HepG2 (cell line): ENCODE data around the gene CLDN14. TPM values are rescaled to one million over a fixed set of nuclear protein-coding genes. Genes with fewer than 3 reads are reported as not detected.
A peak's percentile ranks its signal among the peaks of the same experiment; 100 is the strongest.

Source experiments
- ATAC-seq: fragments of 200-7000 bp; cut with Tn5 transposase; 3 replicates; pipeline ENCODE4 v1.9.1; 2020; ENCODE audit warnings: mild to moderate bottlenecking, moderate library complexity
- BruUV-seq: library from RNA; stranded (reverse); fragments of 400-500 nt; replicated peaks from 2 replicates; lab custom pipeline; 2021; lab: Mats Ljungman, UMichigan
- CTCF ChIA-PET: fragments of 300-600 bp; formaldehyde crosslinking; extraction: SDS; loops from one replicate; lab custom pipeline; 2021; ENCODE audit warnings: low total read pairs, inconsistent platforms, low intra/inter-chr PET ratio; lab: Yijun Ruan, JAX
- POLR2A ChIA-PET: fragments of 350-600 bp; sonication (Branson Sonifier 250); formaldehyde crosslinking; loops from one replicate; lab custom pipeline; 2020; ENCODE audit warnings: antibody characterized with exemption, inconsistent platforms; lab: Yijun Ruan, JAX
- DNase-seq: peaks from one replicate; pipeline ENCODE4 v3.0.0-alpha.2; 2015; ENCODE audit warnings: low spot score
- FAIRE-seq: peaks from 3 replicates; lab custom pipeline; 2011; peaks lifted over from hg19 to GRCh38; lab: Jason Lieb, UNC
- H2AFZ ChIP-seq: one replicate; pipeline ENCODE4 v1.6.1; 2011; ENCODE audit warnings: low read length, inconsistent platforms
- H3K27ac ChIP-seq: fragments of 300-600 bp; 3 replicates; pipeline ENCODE4 v1.8.0; 2011; ENCODE audit warnings: mixed run types, mild to moderate bottlenecking, mixed read lengths, low read length, inconsistent platforms; ENCODE audit not compliant: insufficient read depth; ENCODE audit errors: extremely low read length
- H3K27me3 ChIP-seq, 2 experiments: fragments of 200-600 bp in 1 of 2; 2 replicates in 1 of 2; 3 replicates in 1 of 2; pipeline versions ENCODE4 v1.6.0 to v1.8.0; 2011; ENCODE audit warnings: low read length in 2 of 2, mild to moderate bottlenecking in 2 of 2, moderate library complexity in 2 of 2, inconsistent platforms in 1 of 2; ENCODE audit not compliant: insufficient read depth in 2 of 2, control insufficient read depth in 1 of 2
- H3K36me3 ChIP-seq, 2 experiments: fragments of 200-600 bp in 1 of 2; replicated peaks in 1 of 2; 2 replicates in 1 of 2; 3 replicates in 1 of 2; pipeline versions ENCODE4 v1.5.1 to v1.8.0; 2011; ENCODE audit warnings: low read length in 2 of 2, inconsistent platforms in 1 of 2; ENCODE audit not compliant: insufficient read depth in 2 of 2, control insufficient read depth in 1 of 2
- H3K4me1 ChIP-seq: 2 replicates; pipeline ENCODE4 v1.5.1; 2012; ENCODE audit warnings: low read length, inconsistent platforms; ENCODE audit not compliant: insufficient read depth
- H3K4me2 ChIP-seq: 2 replicates; pipeline ENCODE4 v1.6.0; 2011; ENCODE audit warnings: low read depth, low read length, inconsistent platforms
- H3K4me3 ChIP-seq, 3 experiments: fragments of 200-600 bp in 1 of 3; sonication (generic), shearing (Covaris generic) in 1 of 3; replicated peaks in 1 of 3; 2 replicates each; pipeline ENCODE4 v1.5.1; 2011 to 2016; ENCODE audit warnings: low read length in 3 of 3, inconsistent platforms in 2 of 3, low read depth in 2 of 3, mild to moderate bottlenecking in 2 of 3, control low read depth in 1 of 3, mixed read lengths in 1 of 3; ENCODE audit not compliant: insufficient read depth in 1 of 3
- H3K79me2 ChIP-seq: one replicate; pipeline ENCODE4 v1.6.1; 2011; ENCODE audit warnings: low read length, inconsistent platforms; ENCODE audit not compliant: insufficient read depth
- H3K9ac ChIP-seq: 2 replicates; pipeline ENCODE4 v1.6.0; 2011; ENCODE audit warnings: mild to moderate bottlenecking, low read depth, low read length, inconsistent platforms; ENCODE audit not compliant: insufficient read depth
- H3K9me3 ChIP-seq: 2 replicates; pipeline ENCODE4 v1.5.1; 2012; ENCODE audit warnings: mild to moderate bottlenecking, low read length
- H4K20me1 ChIP-seq: 2 replicates; pipeline ENCODE4 v1.6.0; 2011; ENCODE audit warnings: inconsistent platforms, mild to moderate bottlenecking, low read length, moderate library complexity; ENCODE audit not compliant: insufficient read depth
- CBX5 ChIP-seq: sonication (generic); formaldehyde crosslinking; IDR thresholded peaks from 2 replicates; pipeline ENCODE4 v1.4.0; 2020; ENCODE audit warnings: missing genetic modification reagents, borderline replicate concordance
- CENPT ChIP-seq: sonication (generic); formaldehyde crosslinking; IDR thresholded peaks from 2 replicates; pipeline ENCODE4 v1.8.0; 2022; ENCODE audit warnings: low read depth, mild to moderate bottlenecking, moderate library complexity, missing genetic modification reagents
- HES4 ChIP-seq: sonication (generic); formaldehyde crosslinking; IDR thresholded peaks from 2 replicates; pipeline ENCODE4 v1.9.0; 2021; ENCODE audit warnings: mild to moderate bottlenecking, missing genetic modification reagents, borderline replicate concordance
- HOXA9 ChIP-seq: sonication (generic); formaldehyde crosslinking; IDR thresholded peaks from 2 replicates; pipeline ENCODE4 v1.8.1; 2022; ENCODE audit warnings: missing genetic modification reagents, mild to moderate bottlenecking, moderate library complexity, borderline replicate concordance
- KDM6A ChIP-seq: IDR thresholded peaks from 2 replicates; pipeline ENCODE4 v1.6.1; 2016; ENCODE audit warnings: low read depth
- KLF6 ChIP-seq: IDR thresholded peaks from 2 replicates; pipeline ENCODE4 v1.8.0; 2016; ENCODE audit warnings: missing biosample characterization, missing genetic modification reagents
- MYC ChIP-seq: sonication (generic); formaldehyde crosslinking; IDR thresholded peaks from 2 replicates; pipeline ENCODE4 v1.9.0; 2021; ENCODE audit warnings: missing genetic modification reagents, borderline replicate concordance
- NCOA5 ChIP-seq: sonication (generic); formaldehyde crosslinking; IDR thresholded peaks from 2 replicates; pipeline ENCODE4 v1.4.0; 2020; ENCODE audit warnings: missing genetic modification reagents
- PHF8 ChIP-seq: sonication (generic); formaldehyde crosslinking; IDR thresholded peaks from 2 replicates; pipeline ENCODE4 v1.5.0; 2020; ENCODE audit warnings: missing genetic modification reagents
- ZNF3 ChIP-seq: IDR thresholded peaks from 2 replicates; pipeline ENCODE4 v1.7.0; 2017; ENCODE audit warnings: inconsistent platforms
- ZNF570 ChIP-seq: sonication (generic); formaldehyde crosslinking; IDR thresholded peaks from 2 replicates; pipeline ENCODE4 v1.4.0; 2020; ENCODE audit warnings: mild to moderate bottlenecking, missing genetic modification reagents, borderline replicate concordance
- ZNF652 ChIP-seq: IDR thresholded peaks from 2 replicates; pipeline ENCODE4 v1.6.1; 2016; ENCODE audit warnings: low read depth, borderline replicate concordance
- ZNF879 ChIP-seq: sonication (generic); formaldehyde crosslinking; IDR thresholded peaks from 2 replicates; pipeline ENCODE4 v1.8.1; 2023; ENCODE audit warnings: missing genetic modification reagents
- ZSCAN29 ChIP-seq: sonication (generic); formaldehyde crosslinking; conservative IDR thresholded peaks from 2 replicates; pipeline ENCODE4 v1.4.0; 2020; ENCODE audit warnings: mild to moderate bottlenecking, missing genetic modification reagents
- WGBS: methylation state at CpG from one replicate; pipeline ENCODE4 v1.1.6; 2017; ENCODE audit warnings: low lambda C conversion rate; 5-methylcytosine and 5-hydroxymethylcytosine counted together
- in situ Hi-C: cut with HindIII; loops from 2 replicates; pipeline ENCODE4 v1.10.0; 2017; ENCODE audit warnings: low pct_unique_long_range_greater_than_20kb; ENCODE audit not compliant: extremely low pct_ligation_motif_present
- intact Hi-C: fragments of 100-400 bp; cut with micrococcal nuclease; formaldehyde crosslinking; loops from one replicate; pipeline ENCODE4 v1.10.0; 2022; ENCODE audit not compliant: unreplicated experiment
- polyA plus RNA-seq, 8 experiments: library from polyadenylated mRNA; depleted of rRNA in 3 of 8; stranded (reverse) in 7 of 8; unstranded in 1 of 8; fragments of >200 nt; fragmentation: Illumina TruSeq in 4 of 8; extraction: Trizol in 4 of 8; gene quantifications; 2 replicates each; pipeline versions ENCODE4 v1.2.1 to v1.2.3, GENCODE V29; 2011 to 2016; ENCODE audit warnings: low read depth in 4 of 8, missing spikeins in 1 of 8, mixed read lengths in 1 of 8; ENCODE audit not compliant: insufficient read depth in 1 of 8
- total RNA-seq, 5 experiments: library from RNA; depleted of rRNA; stranded (reverse); fragments of >200 nt; fragmentation: Illumina TruSeq; extraction: Trizol; gene quantifications; 2 replicates each; pipeline ENCODE4 v1.2.3, GENCODE V29; 2016; ENCODE audit warnings: low read depth in 1 of 5
- TF ChIP-seq, protein P1 (sequence below): IDR thresholded peaks from 2 replicates; pipeline ENCODE4 v1.6.1; 2016; ENCODE audit warnings: low read depth, control low read depth
- TF ChIP-seq, protein P2 (sequence below): IDR thresholded peaks from 2 replicates; pipeline ENCODE4 v1.4.0; 2020; ENCODE audit warnings: mild to moderate bottlenecking, missing genetic modification reagents
- TF ChIP-seq, protein P3 (sequence below): fragments of 450-650 bp; IDR thresholded peaks from 2 replicates; pipeline ENCODE4 v1.6.1; 2016

CLDN14 gene
- total and polyA plus RNA-seq, 2 of the 13 experiments (the other 11 are each of a cell fraction or from before 2014, with no cell fraction given) = 1.1 to 1.4 TPM

- ChIA-PET CTCF (no interaction called here), POLR2A (no interaction called here)
- DNase-seq (no peak), FAIRE-seq (no peak), ATAC-seq (peak; percentile 76)
- WGBS = 62% methylated on average over 10 of the region's 25 CpGs
- no peak overlapping the region for H3K9ac ChIP-seq
- H3K4me3 ChIP-seq = peak overlapping the region in 1 of 3 experiments; percentile 33; a peak in 1 of 6 replicates
- no peak overlapping the region for H3K27ac ChIP-seq
- intact Hi-C loops (loop anchor here (10.0 kb wide), 1 partner anchor 85 kb away; no protein-coding TSS in a partner anchor), in situ Hi-C loops (loop anchor here (5.0 kb wide), 1 partner anchor 427 kb away; no protein-coding TSS in a partner anchor)
- H2AFZ ChIP-seq = no peak overlapping the region
- no TSS peak for BruUV-seq
- no peaks in the 10 kb centered on the region for H3K79me2 ChIP-seq
- no peaks in the 10 kb centered on the region for H3K9me3 ChIP-seq
- no peaks in the 10 kb centered on the region for H4K20me1 ChIP-seq
- H3K27me3 ChIP-seq = peaks cover 0 to 17% of the 10 kb centered on the region in 2 experiments; a peak in 4 of 5 replicates
- H3K4me1 ChIP-seq = peaks cover 33% of the 10 kb centered on the region
- no peaks in the 10 kb centered on the region for H3K36me3 ChIP-seq
- H3K4me2 ChIP-seq = peak overlapping the region; percentile 39; the same call in 1 of the 2 replicates
- no peak for TF ChIP-seq NCOA5 (CRISPR knock-in tag)
- no peak for TF ChIP-seq HOXA9
- TF ChIP-seq, protein P1, sequence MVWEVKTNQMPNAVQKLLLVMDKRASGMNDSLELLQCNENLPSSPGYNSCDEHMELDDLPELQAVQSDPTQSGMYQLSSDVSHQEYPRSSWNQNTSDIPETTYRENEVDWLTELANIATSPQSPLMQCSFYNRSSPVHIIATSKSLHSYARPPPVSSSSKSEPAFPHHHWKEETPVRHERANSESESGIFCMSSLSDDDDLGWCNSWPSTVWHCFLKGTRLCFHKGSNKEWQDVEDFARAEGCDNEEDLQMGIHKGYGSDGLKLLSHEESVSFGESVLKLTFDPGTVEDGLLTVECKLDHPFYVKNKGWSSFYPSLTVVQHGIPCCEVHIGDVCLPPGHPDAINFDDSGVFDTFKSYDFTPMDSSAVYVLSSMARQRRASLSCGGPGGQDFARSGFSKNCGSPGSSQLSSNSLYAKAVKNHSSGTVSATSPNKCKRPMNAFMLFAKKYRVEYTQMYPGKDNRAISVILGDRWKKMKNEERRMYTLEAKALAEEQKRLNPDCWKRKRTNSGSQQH = no peak
- no peak for TF ChIP-seq ZNF879
- TF ChIP-seq CENPT (CRISPR knock-in tag) = no peak
- TF ChIP-seq ZNF652 = no peak
- no peak for TF ChIP-seq KLF6
- no peak for TF ChIP-seq KDM6A (CRISPR knock-in tag)
- no peak for TF ChIP-seq ZNF570 (CRISPR knock-in tag)
- TF ChIP-seq PHF8 (CRISPR knock-in tag) = no peak
- TF ChIP-seq, protein P2, sequence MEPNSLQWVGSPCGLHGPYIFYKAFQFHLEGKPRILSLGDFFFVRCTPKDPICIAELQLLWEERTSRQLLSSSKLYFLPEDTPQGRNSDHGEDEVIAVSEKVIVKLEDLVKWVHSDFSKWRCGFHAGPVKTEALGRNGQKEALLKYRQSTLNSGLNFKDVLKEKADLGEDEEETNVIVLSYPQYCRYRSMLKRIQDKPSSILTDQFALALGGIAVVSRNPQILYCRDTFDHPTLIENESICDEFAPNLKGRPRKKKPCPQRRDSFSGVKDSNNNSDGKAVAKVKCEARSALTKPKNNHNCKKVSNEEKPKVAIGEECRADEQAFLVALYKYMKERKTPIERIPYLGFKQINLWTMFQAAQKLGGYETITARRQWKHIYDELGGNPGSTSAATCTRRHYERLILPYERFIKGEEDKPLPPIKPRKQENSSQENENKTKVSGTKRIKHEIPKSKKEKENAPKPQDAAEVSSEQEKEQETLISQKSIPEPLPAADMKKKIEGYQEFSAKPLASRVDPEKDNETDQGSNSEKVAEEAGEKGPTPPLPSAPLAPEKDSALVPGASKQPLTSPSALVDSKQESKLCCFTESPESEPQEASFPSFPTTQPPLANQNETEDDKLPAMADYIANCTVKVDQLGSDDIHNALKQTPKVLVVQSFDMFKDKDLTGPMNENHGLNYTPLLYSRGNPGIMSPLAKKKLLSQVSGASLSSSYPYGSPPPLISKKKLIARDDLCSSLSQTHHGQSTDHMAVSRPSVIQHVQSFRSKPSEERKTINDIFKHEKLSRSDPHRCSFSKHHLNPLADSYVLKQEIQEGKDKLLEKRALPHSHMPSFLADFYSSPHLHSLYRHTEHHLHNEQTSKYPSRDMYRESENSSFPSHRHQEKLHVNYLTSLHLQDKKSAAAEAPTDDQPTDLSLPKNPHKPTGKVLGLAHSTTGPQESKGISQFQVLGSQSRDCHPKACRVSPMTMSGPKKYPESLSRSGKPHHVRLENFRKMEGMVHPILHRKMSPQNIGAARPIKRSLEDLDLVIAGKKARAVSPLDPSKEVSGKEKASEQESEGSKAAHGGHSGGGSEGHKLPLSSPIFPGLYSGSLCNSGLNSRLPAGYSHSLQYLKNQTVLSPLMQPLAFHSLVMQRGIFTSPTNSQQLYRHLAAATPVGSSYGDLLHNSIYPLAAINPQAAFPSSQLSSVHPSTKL (CRISPR knock-in tag) = no peak
- no peak for TF ChIP-seq CBX5 (CRISPR knock-in tag)
- TF ChIP-seq ZSCAN29 (CRISPR knock-in tag) = no peak
- TF ChIP-seq MYC (CRISPR knock-in tag) = no peak
- no peak for TF ChIP-seq ZNF3 (CRISPR knock-in tag)
- no peak for TF ChIP-seq HES4 (CRISPR knock-in tag)
- TF ChIP-seq, protein P3, sequence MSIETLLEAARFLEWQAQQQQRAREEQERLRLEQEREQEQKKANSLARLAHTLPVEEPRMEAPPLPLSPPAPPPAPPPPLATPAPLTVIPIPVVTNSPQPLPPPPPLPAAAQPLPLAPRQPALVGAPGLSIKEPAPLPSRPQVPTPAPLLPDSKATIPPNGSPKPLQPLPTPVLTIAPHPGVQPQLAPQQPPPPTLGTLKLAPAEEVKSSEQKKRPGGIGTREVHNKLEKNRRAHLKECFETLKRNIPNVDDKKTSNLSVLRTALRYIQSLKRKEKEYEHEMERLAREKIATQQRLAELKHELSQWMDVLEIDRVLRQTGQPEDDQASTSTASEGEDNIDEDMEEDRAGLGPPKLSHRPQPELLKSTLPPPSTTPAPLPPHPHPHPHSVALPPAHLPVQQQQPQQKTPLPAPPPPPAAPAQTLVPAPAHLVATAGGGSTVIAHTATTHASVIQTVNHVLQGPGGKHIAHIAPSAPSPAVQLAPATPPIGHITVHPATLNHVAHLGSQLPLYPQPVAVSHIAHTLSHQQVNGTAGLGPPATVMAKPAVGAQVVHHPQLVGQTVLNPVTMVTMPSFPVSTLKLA = no peak
Measured at GRCh38 chr21:36499578-36500471, 19.9 kb upstream of the CLDN14 start.
